ENCODE data around the gene SBF2.

Gene SBF2

GRCh38 chr11:9738707-9739106 is 555.3 kb downstream of the SBF2 start:
- peak overlapping the region; percentile 33; the same call in 1 of the 2 replicates for H3K9ac ChIP-seq (ENCODE audit: low read length)
- H3K27me3 ChIP-seq (ENCODE audit: insufficient read depth, low read length), result no peaks in the 10 kb centered on the region
- no peak overlapping the region for H2AFZ ChIP-seq (ENCODE audit: low read length)
- H3K9me2 ChIP-seq (ENCODE audit: low read depth, low read length), result no peaks in the 10 kb centered on the region
- no peaks in the 10 kb centered on the region for H3K79me2 ChIP-seq (ENCODE audit: insufficient read depth, low read length)
- no peaks in the 10 kb centered on the region for H4K20me1 ChIP-seq (ENCODE audit: insufficient read depth, low read length)
- H3K9me3 ChIP-seq (ENCODE audit: low read length), result no peaks in the 10 kb centered on the region
- 0 out of 2 replicates have a peak, but pooled peaks cover 4% of the 10 kb centered on the region for H3F3A ChIP-seq (ENCODE audit: insufficient read depth, low read length)
- H3K27ac ChIP-seq (ENCODE audit: low read depth, low read length, poor library complexity, severe bottlenecking), result peak overlapping the region; percentile 88
- H3K4me1 ChIP-seq (ENCODE audit: insufficient read depth, low read length, severe bottlenecking), result peaks cover 68% of the 10 kb centered on the region
- peaks cover 89% of the 10 kb centered on the region for H3K36me3 ChIP-seq (ENCODE audit: insufficient read depth, low read length)
- peak overlapping the region; percentile 43; the same call in 1 of the 2 replicates for H3K4me2 ChIP-seq (ENCODE audit: low read length)
- no peak for TF ChIP-seq CTCF (IDR thresholded peaks at IDR 0.05; ENCODE audit: low read length)
- TF ChIP-seq EZH2 (IDR thresholded peaks at IDR 0.05; ENCODE audit: borderline replicate concordance, low read length), result no peak
- no peak overlapping the region for H3K4me3 ChIP-seq (ENCODE audit: low read depth, low read length, poor library complexity, severe bottlenecking)

- Histone ChIP-seq H3K4me2 (ENCODE audit: low read length) (no peak overlapping the region), H3K9ac (ENCODE audit: low read length) (no peak overlapping the region), H2AFZ (ENCODE audit: low read length) (no peak overlapping the region), H3K36me3 (ENCODE audit: insufficient read depth, low read length) (peaks cover 92% of the 10 kb centered on the region), H3K4me3 (ENCODE audit: low read depth, low read length, poor library complexity, severe bottlenecking) (no peak overlapping the region), H3F3A (ENCODE audit: insufficient read depth, low read length) (0 out of 2 replicates have a peak, but pooled peaks cover 4% of the 10 kb centered on the region), H3K79me2 (ENCODE audit: insufficient read depth, low read length) (no peaks in the 10 kb centered on the region), H3K27me3 (ENCODE audit: insufficient read depth, low read length) (no peaks in the 10 kb centered on the region), H3K9me2 (ENCODE audit: low read depth, low read length) (no peaks in the 10 kb centered on the region), H4K20me1 (ENCODE audit: insufficient read depth, low read length) (no peaks in the 10 kb centered on the region), H3K9me3 (ENCODE audit: low read length) (no peaks in the 10 kb centered on the region), H3K4me1 (ENCODE audit: insufficient read depth, low read length, severe bottlenecking) (peaks cover 66% of the 10 kb centered on the region), H3K27ac (ENCODE audit: low read depth, low read length, poor library complexity, severe bottlenecking) (peak overlapping the region; percentile 88)
- TF ChIP-seq EZH2 (IDR thresholded peaks at IDR 0.05; ENCODE audit: borderline replicate concordance, low read length) (no peak), CTCF (IDR thresholded peaks at IDR 0.05; ENCODE audit: low read length) (no peak)
These were observed 555.9 kb downstream of the SBF2 start for GRCh38 chr11:9738116-9738515.

- no peak overlapping the region; the same call in 1 of the 2 replicates for H3K9ac ChIP-seq (ENCODE audit: low read length)
- H4K20me1 ChIP-seq (ENCODE audit: insufficient read depth, low read length), result no peaks in the 10 kb centered on the region
- H3K36me3 ChIP-seq (ENCODE audit: insufficient read depth, low read length), result peaks cover 96% of the 10 kb centered on the region
These were observed 557.7 kb downstream of the SBF2 start for GRCh38 chr11:9736365-9736764.

More at GRCh38 chr11:9736365-9736764, 557.7 kb downstream of the SBF2 start:
- no peaks in the 10 kb centered on the region for H3K9me2 ChIP-seq (ENCODE audit: low read depth, low read length)
- H2AFZ ChIP-seq (ENCODE audit: low read length), result no peak overlapping the region
- H3K4me2 ChIP-seq (ENCODE audit: low read length), result no peak overlapping the region
- TF ChIP-seq CTCF (IDR thresholded peaks at IDR 0.05; ENCODE audit: low read length), result no peak
- TF ChIP-seq EZH2 (IDR thresholded peaks at IDR 0.05; ENCODE audit: borderline replicate concordance, low read length), result no peak
- H3K4me1 ChIP-seq (ENCODE audit: insufficient read depth, low read length, severe bottlenecking), result peaks cover 67% of the 10 kb centered on the region
- H3K79me2 ChIP-seq (ENCODE audit: insufficient read depth, low read length), result no peaks in the 10 kb centered on the region
- no peaks in the 10 kb centered on the region for H3K27me3 ChIP-seq (ENCODE audit: insufficient read depth, low read length)
- H3K9me3 ChIP-seq (ENCODE audit: low read length), result no peaks in the 10 kb centered on the region
- H3F3A ChIP-seq (ENCODE audit: insufficient read depth, low read length), result 0 out of 2 replicates have a peak, but pooled peaks cover 4% of the 10 kb centered on the region
- H3K27ac ChIP-seq (ENCODE audit: low read depth, low read length, poor library complexity, severe bottlenecking), result peak overlapping the region; percentile 88
- H3K4me3 ChIP-seq (ENCODE audit: low read depth, low read length, poor library complexity, severe bottlenecking), result no peak overlapping the region

All from OCI-LY1 (cell line).